A673 (cell line): ENCODE data around the gene ADGRL1.
"Not testable (repeated sequence)": the region's sequence is repeated elsewhere in the genome, so short reads cannot be mapped to it uniquely, and the experiment has no call there.

ENCODE experiments used
- EZH2 ChIP-seq: fragments of 200-600 bp; sonication (generic); IDR thresholded peaks from 2 replicates; pipeline ENCODE4 v1.6.1; 2017; ENCODE audit warnings: borderline replicate concordance, low read depth, mild to moderate bottlenecking, mixed read lengths, antibody characterized with exemption, low read length; ENCODE audit not compliant: poor library complexity, severe bottlenecking
- TF ChIP-seq, protein P1 (sequence below): fragments of 300-800, 200-600 bp; sonication (generic); conservative IDR thresholded peaks from 2 replicates; pipeline ENCODE4 v1.5.1; 2017; ENCODE audit warnings: low read depth, mild to moderate bottlenecking, antibody characterized with exemption, low read length, moderate library complexity, mixed read lengths

- TF ChIP-seq, protein P1, sequence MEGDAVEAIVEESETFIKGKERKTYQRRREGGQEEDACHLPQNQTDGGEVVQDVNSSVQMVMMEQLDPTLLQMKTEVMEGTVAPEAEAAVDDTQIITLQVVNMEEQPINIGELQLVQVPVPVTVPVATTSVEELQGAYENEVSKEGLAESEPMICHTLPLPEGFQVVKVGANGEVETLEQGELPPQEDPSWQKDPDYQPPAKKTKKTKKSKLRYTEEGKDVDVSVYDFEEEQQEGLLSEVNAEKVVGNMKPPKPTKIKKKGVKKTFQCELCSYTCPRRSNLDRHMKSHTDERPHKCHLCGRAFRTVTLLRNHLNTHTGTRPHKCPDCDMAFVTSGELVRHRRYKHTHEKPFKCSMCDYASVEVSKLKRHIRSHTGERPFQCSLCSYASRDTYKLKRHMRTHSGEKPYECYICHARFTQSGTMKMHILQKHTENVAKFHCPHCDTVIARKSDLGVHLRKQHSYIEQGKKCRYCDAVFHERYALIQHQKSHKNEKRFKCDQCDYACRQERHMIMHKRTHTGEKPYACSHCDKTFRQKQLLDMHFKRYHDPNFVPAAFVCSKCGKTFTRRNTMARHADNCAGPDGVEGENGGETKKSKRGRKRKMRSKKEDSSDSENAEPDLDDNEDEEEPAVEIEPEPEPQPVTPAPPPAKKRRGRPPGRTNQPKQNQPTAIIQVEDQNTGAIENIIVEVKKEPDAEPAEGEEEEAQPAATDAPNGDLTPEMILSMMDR, result not testable (repeated sequence)
- TF ChIP-seq EZH2, result not testable (repeated sequence)
Measured at GRCh38 chr19:14206308-14206707, 339 bp upstream of the ADGRL1 start.
